DMS114 treated with DMSO at 0.1 percent for 48 hours (cell line): ENCODE measurements around the gene LRP1.

Experiments
- DNase-seq: peaks from one replicate; lab custom pipeline; 2025; ENCODE audit not compliant: unreplicated experiment; lab: John Stamatoyannopoulos, UW

The LRP1 gene

GRCh38 chr12:57152639-57153038, 24.4 kb downstream of the LRP1 start:
- DNase-seq = no peak

- DNase-seq = no peak
Observed at GRCh38 chr12:57153415-57153997, 25.2 kb downstream of the LRP1 start.

- no peak for DNase-seq
Observed at GRCh38 chr12:57154076-57154475, 25.8 kb downstream of the LRP1 start.

GRCh38 chr12:57154804-57155434, 26.6 kb downstream of the LRP1 start:
- DNase-seq = no peak

GRCh38 chr12:57156701-57157403, 28.6 kb downstream of the LRP1 start:
- DNase-seq = no peak

GRCh38 chr12:57157588-57158173, 29.4 kb downstream of the LRP1 start:
- DNase-seq = no peak

- no peak for DNase-seq
Observed at GRCh38 chr12:57158186-57158585, 29.9 kb downstream of the LRP1 start.

- no peak for DNase-seq
Observed at GRCh38 chr12:57158665-57159064, 30.4 kb downstream of the LRP1 start.

GRCh38 chr12:57159311-57159710, 31.0 kb downstream of the LRP1 start:
- no peak for DNase-seq

GRCh38 chr12:57160040-57160439, 31.8 kb downstream of the LRP1 start:
- no peak for DNase-seq

- no peak for DNase-seq
Observed at GRCh38 chr12:57160741-57161140, 32.5 kb downstream of the LRP1 start.

- no peak for DNase-seq
Observed at GRCh38 chr12:57161491-57161890, 33.2 kb downstream of the LRP1 start.

- DNase-seq = no peak
Observed at GRCh38 chr12:57162553-57163125, 34.4 kb downstream of the LRP1 start.

- DNase-seq = no peak
Observed at GRCh38 chr12:57164454-57164853, 36.2 kb downstream of the LRP1 start.

- DNase-seq = no peak
Observed at GRCh38 chr12:57164966-57165625, 36.8 kb downstream of the LRP1 start.

GRCh38 chr12:57165741-57166140, 37.5 kb downstream of the LRP1 start:
- no peak for DNase-seq

- no peak for DNase-seq
Observed at GRCh38 chr12:57166971-57167371, 38.7 kb downstream of the LRP1 start.

GRCh38 chr12:57168058-57168457, 39.8 kb downstream of the LRP1 start:
- no peak for DNase-seq

GRCh38 chr12:57169046-57169795, 40.9 kb downstream of the LRP1 start:
- DNase-seq = no peak

- no peak for DNase-seq
Observed at GRCh38 chr12:57169969-57170368, 41.7 kb downstream of the LRP1 start.

- DNase-seq = no peak
Observed at GRCh38 chr12:57170408-57170807, 42.1 kb downstream of the LRP1 start.
